HEK293T (cell line): ENCODE results near the gene IGF1R.

Experiments used
- ELF4 ChIP-seq: fragments of 450-650 bp; IDR thresholded peaks from 2 replicates; pipeline ENCODE4 v1.6.1; 2017; ENCODE audit warnings: antibody characterized with exemption
- FOXM1 ChIP-seq: fragments of 450-650 bp; IDR thresholded peaks from 2 replicates; pipeline ENCODE4 v1.6.1; 2017; ENCODE audit warnings: mild to moderate bottlenecking, borderline replicate concordance
- SP1 ChIP-seq: fragments of 450-650 bp; IDR thresholded peaks from 2 replicates; pipeline ENCODE4 v1.6.1; 2017

- no peak for TF ChIP-seq FOXM1
- no peak for TF ChIP-seq ELF4
- no peak for TF ChIP-seq SP1
These were observed 175.3 kb downstream of the IGF1R start for GRCh38 chr15:98823616-98824015.
